Cardiac fibroblast (primary cell): ENCODE measurements around the gene C3orf20.

Experiments used
- DNase-seq, 2 donors: peaks; one replicate each; pipeline versions ENCODE4 v3.0.0 to v3.0.0-alpha.2; 2010; ENCODE audit warnings: low read depth in 2 of 2
- H3K4me3 ChIP-seq, 2 donors: replicated peaks in 1 of 2; 1 replicate in 1 of 2; 2 replicates in 1 of 2; pipeline ENCODE4 v1.5.1; 2011; ENCODE audit warnings: low read depth in 2 of 2, low read length in 2 of 2, mild to moderate bottlenecking in 2 of 2, moderate library complexity in 1 of 2
- CTCF ChIP-seq: IDR thresholded peaks from one replicate; pipeline ENCODE4 v1.5.1; 2011; ENCODE audit warnings: low read depth, mild to moderate bottlenecking, low read length, inconsistent platforms

The C3orf20 gene

GRCh38 chr3:14640157-14640562 is 34.8 kb upstream of the C3orf20 start:
- no peak for TF ChIP-seq CTCF
- peak; percentile 12 to 22 for DNase-seq
- no peak overlapping the region for H3K4me3 ChIP-seq

GRCh38 chr3:14640734-14641133 is 34.2 kb upstream of the C3orf20 start:
- no peak overlapping the region for H3K4me3 ChIP-seq
- no peak for TF ChIP-seq CTCF
- DNase-seq = no peak

- no peak for TF ChIP-seq CTCF
- no peak for DNase-seq
- no peak overlapping the region for H3K4me3 ChIP-seq
These were observed 33.6 kb upstream of the C3orf20 start for GRCh38 chr3:14641346-14641745.

GRCh38 chr3:14645453-14645852 is 29.5 kb upstream of the C3orf20 start:
- DNase-seq = no peak
- H3K4me3 ChIP-seq = no peak overlapping the region
- no peak for TF ChIP-seq CTCF

- TF ChIP-seq CTCF = no peak
- DNase-seq = no peak
- H3K4me3 ChIP-seq = no peak overlapping the region
These were observed 28.8 kb upstream of the C3orf20 start for GRCh38 chr3:14646131-14646573.

GRCh38 chr3:14646589-14647413 is 28.1 kb upstream of the C3orf20 start:
- DNase-seq = no peak
- no peak for TF ChIP-seq CTCF
- no peak overlapping the region for H3K4me3 ChIP-seq
